PC-9 (cell line): ENCODE results near the gene SH3BGRL3.

Source experiments
- CTCF ChIP-seq: fragments of 200-600 bp; sonication (generic); conservative IDR thresholded peaks from 2 replicates; pipeline ENCODE4 v1.6.1; 2017; ENCODE audit warnings: mixed run types, antibody characterized with exemption, mild to moderate bottlenecking, moderate library complexity
- EZH2 ChIP-seq: fragments of 200-600 bp; sonication (generic); IDR thresholded peaks from 2 replicates; pipeline ENCODE4 v1.8.0; 2017; ENCODE audit warnings: antibody characterized with exemption, low read depth

- TF ChIP-seq CTCF = no peak
- TF ChIP-seq EZH2 = no peak
Observed at GRCh38 chr1:26315874-26316850, 36.3 kb downstream of the SH3BGRL3 start.
